HepG2 (cell line): Measurements from ENCODE around the gene ACTG2. TPM values are rescaled to one million over a fixed set of nuclear protein-coding genes. Genes with fewer than 3 reads are reported as not detected.

Experiments used
- ATAC-seq: fragments of 200-7000 bp; cut with Tn5 transposase; 3 replicates; pipeline ENCODE4 v1.9.1; 2020; ENCODE audit warnings: mild to moderate bottlenecking, moderate library complexity
- BruUV-seq: library from RNA; stranded (reverse); fragments of 400-500 nt; replicated peaks from 2 replicates; lab custom pipeline; 2021; lab: Mats Ljungman, UMichigan
- CTCF ChIA-PET: fragments of 300-600 bp; formaldehyde crosslinking; extraction: SDS; loops from one replicate; lab custom pipeline; 2021; ENCODE audit warnings: low total read pairs, inconsistent platforms, low intra/inter-chr PET ratio; lab: Yijun Ruan, JAX
- POLR2A ChIA-PET: fragments of 350-600 bp; sonication (Branson Sonifier 250); formaldehyde crosslinking; loops from one replicate; lab custom pipeline; 2020; ENCODE audit warnings: antibody characterized with exemption, inconsistent platforms; lab: Yijun Ruan, JAX
- DNase-seq: peaks from one replicate; pipeline ENCODE4 v3.0.0-alpha.2; 2015; ENCODE audit warnings: low spot score
- FAIRE-seq: peaks from 3 replicates; lab custom pipeline; 2011; peaks lifted over from hg19 to GRCh38; lab: Jason Lieb, UNC
- H2AFZ ChIP-seq: one replicate; pipeline ENCODE4 v1.6.1; 2011; ENCODE audit warnings: low read length, inconsistent platforms
- H3K27ac ChIP-seq: fragments of 300-600 bp; 3 replicates; pipeline ENCODE4 v1.8.0; 2011; ENCODE audit warnings: mixed run types, mild to moderate bottlenecking, mixed read lengths, low read length, inconsistent platforms; ENCODE audit not compliant: insufficient read depth; ENCODE audit errors: extremely low read length
- H3K27me3 ChIP-seq, 2 experiments: fragments of 200-600 bp in 1 of 2; 2 replicates in 1 of 2; 3 replicates in 1 of 2; pipeline versions ENCODE4 v1.6.0 to v1.8.0; 2011; ENCODE audit warnings: low read length in 2 of 2, mild to moderate bottlenecking in 2 of 2, moderate library complexity in 2 of 2, inconsistent platforms in 1 of 2; ENCODE audit not compliant: insufficient read depth in 2 of 2, control insufficient read depth in 1 of 2
- H3K36me3 ChIP-seq, 2 experiments: fragments of 200-600 bp in 1 of 2; replicated peaks in 1 of 2; 2 replicates in 1 of 2; 3 replicates in 1 of 2; pipeline versions ENCODE4 v1.5.1 to v1.8.0; 2011; ENCODE audit warnings: low read length in 2 of 2, inconsistent platforms in 1 of 2; ENCODE audit not compliant: insufficient read depth in 2 of 2, control insufficient read depth in 1 of 2
- H3K4me1 ChIP-seq: 2 replicates; pipeline ENCODE4 v1.5.1; 2012; ENCODE audit warnings: low read length, inconsistent platforms; ENCODE audit not compliant: insufficient read depth
- H3K4me2 ChIP-seq: 2 replicates; pipeline ENCODE4 v1.6.0; 2011; ENCODE audit warnings: low read depth, low read length, inconsistent platforms
- H3K4me3 ChIP-seq, 3 experiments: fragments of 200-600 bp in 1 of 3; sonication (generic), shearing (Covaris generic) in 1 of 3; replicated peaks in 1 of 3; 2 replicates each; pipeline ENCODE4 v1.5.1; 2011 to 2016; ENCODE audit warnings: low read length in 3 of 3, inconsistent platforms in 2 of 3, low read depth in 2 of 3, mild to moderate bottlenecking in 2 of 3, control low read depth in 1 of 3, mixed read lengths in 1 of 3; ENCODE audit not compliant: insufficient read depth in 1 of 3
- H3K79me2 ChIP-seq: one replicate; pipeline ENCODE4 v1.6.1; 2011; ENCODE audit warnings: low read length, inconsistent platforms; ENCODE audit not compliant: insufficient read depth
- H3K9ac ChIP-seq: 2 replicates; pipeline ENCODE4 v1.6.0; 2011; ENCODE audit warnings: mild to moderate bottlenecking, low read depth, low read length, inconsistent platforms; ENCODE audit not compliant: insufficient read depth
- H3K9me3 ChIP-seq: 2 replicates; pipeline ENCODE4 v1.5.1; 2012; ENCODE audit warnings: mild to moderate bottlenecking, low read length
- H4K20me1 ChIP-seq: 2 replicates; pipeline ENCODE4 v1.6.0; 2011; ENCODE audit warnings: inconsistent platforms, mild to moderate bottlenecking, low read length, moderate library complexity; ENCODE audit not compliant: insufficient read depth
- ARNT2 ChIP-seq: sonication (generic); formaldehyde crosslinking; IDR thresholded peaks from 2 replicates; pipeline ENCODE4 v1.8.0; 2022; ENCODE audit warnings: mild to moderate bottlenecking, low read depth, missing genetic modification reagents, moderate library complexity
- BCL6 ChIP-seq: IDR thresholded peaks from 2 replicates; pipeline ENCODE4 v1.6.1; 2016; ENCODE audit warnings: missing genetic modification reagents, missing compliant biosample characterization
- EP300 ChIP-seq, 3 experiments: sonication (generic) in 1 of 3; formaldehyde crosslinking in 1 of 3; IDR thresholded peaks; 2 replicates each; pipeline versions ENCODE4 v1.5.1 to v1.6.1; 2011 to 2020; ENCODE audit warnings: low read depth in 2 of 3, low read length in 2 of 3, borderline replicate concordance in 1 of 3, improper control_type of control experiment in 1 of 3, mild to moderate bottlenecking in 1 of 3, missing genetic modification reagents in 1 of 3, moderate library complexity in 1 of 3
- FOXK2 ChIP-seq: fragments of 450-650 bp; IDR thresholded peaks from 2 replicates; pipeline ENCODE4 v1.6.1; 2016
- HNRNPL ChIP-seq: fragments of 200-400 bp; formaldehyde crosslinking; IDR thresholded peaks from 2 replicates; pipeline ENCODE4 v1.6.1; 2017; ENCODE audit warnings: mild to moderate bottlenecking, low read depth, low read length
- MTA3 ChIP-seq: sonication (generic); formaldehyde crosslinking; IDR thresholded peaks from 2 replicates; pipeline ENCODE4 v1.4.0; 2020; ENCODE audit warnings: missing genetic modification reagents
- NPAS2 ChIP-seq: sonication (generic); formaldehyde crosslinking; IDR thresholded peaks from 2 replicates; pipeline ENCODE4 v1.8.0; 2022; ENCODE audit warnings: mild to moderate bottlenecking, missing genetic modification reagents, borderline replicate concordance
- NR2F2 ChIP-seq: IDR thresholded peaks from 2 replicates; pipeline ENCODE4 v1.6.1; 2012; ENCODE audit warnings: low read depth, inconsistent platforms, borderline replicate concordance
- ONECUT2 ChIP-seq: sonication (generic); formaldehyde crosslinking; IDR thresholded peaks from 2 replicates; pipeline ENCODE4 v1.4.0; 2020; ENCODE audit warnings: missing genetic modification reagents
- PAWR ChIP-seq: sonication (generic); formaldehyde crosslinking; IDR thresholded peaks from 2 replicates; pipeline ENCODE4 v1.4.0; 2020; ENCODE audit warnings: missing genetic modification reagents, mild to moderate bottlenecking, borderline replicate concordance
- SNAPC2 ChIP-seq: sonication (generic); formaldehyde crosslinking; IDR thresholded peaks from 2 replicates; pipeline ENCODE4 v1.8.1; 2022; ENCODE audit warnings: mild to moderate bottlenecking, missing genetic modification reagents
- TEAD3 ChIP-seq: optimal IDR thresholded peaks from 2 replicates; pipeline ENCODE3; 2016; ENCODE audit warnings: borderline replicate concordance
- ZNF326 ChIP-seq: sonication (generic); formaldehyde crosslinking; IDR thresholded peaks from 2 replicates; pipeline ENCODE4 v1.4.0; 2020; ENCODE audit warnings: missing genetic modification reagents, borderline replicate concordance
- ZNF558 ChIP-seq: sonication (generic); formaldehyde crosslinking; IDR thresholded peaks from 2 replicates; pipeline ENCODE4 v1.9.0; 2022; ENCODE audit warnings: mild to moderate bottlenecking, missing genetic modification reagents, borderline replicate concordance
- WGBS: methylation state at CpG from one replicate; pipeline ENCODE4 v1.1.6; 2017; ENCODE audit warnings: low lambda C conversion rate; 5-methylcytosine and 5-hydroxymethylcytosine counted together
- in situ Hi-C: cut with HindIII; loops from 2 replicates; pipeline ENCODE4 v1.10.0; 2017; ENCODE audit warnings: low pct_unique_long_range_greater_than_20kb; ENCODE audit not compliant: extremely low pct_ligation_motif_present
- intact Hi-C: fragments of 100-400 bp; cut with micrococcal nuclease; formaldehyde crosslinking; loops from one replicate; pipeline ENCODE4 v1.10.0; 2022; ENCODE audit not compliant: unreplicated experiment
- polyA plus RNA-seq, 8 experiments: library from polyadenylated mRNA; depleted of rRNA in 3 of 8; stranded (reverse) in 7 of 8; unstranded in 1 of 8; fragments of >200 nt; fragmentation: Illumina TruSeq in 4 of 8; extraction: Trizol in 4 of 8; gene quantifications; 2 replicates each; pipeline versions ENCODE4 v1.2.1 to v1.2.3, GENCODE V29; 2011 to 2016; ENCODE audit warnings: low read depth in 4 of 8, missing spikeins in 1 of 8, mixed read lengths in 1 of 8; ENCODE audit not compliant: insufficient read depth in 1 of 8
- total RNA-seq, 5 experiments: library from RNA; depleted of rRNA; stranded (reverse); fragments of >200 nt; fragmentation: Illumina TruSeq; extraction: Trizol; gene quantifications; 2 replicates each; pipeline ENCODE4 v1.2.3, GENCODE V29; 2016; ENCODE audit warnings: low read depth in 1 of 5
- TF ChIP-seq, protein P1 (sequence below): sonication (generic); formaldehyde crosslinking; IDR thresholded peaks from 2 replicates; pipeline ENCODE4 v1.5.0; 2020; ENCODE audit warnings: missing genetic modification reagents
- TF ChIP-seq, protein P2 (sequence below): sonication (generic); formaldehyde crosslinking; IDR thresholded peaks from 2 replicates; pipeline ENCODE4 v1.4.0; 2020; ENCODE audit warnings: mild to moderate bottlenecking, missing genetic modification reagents, borderline replicate concordance
- TF ChIP-seq, protein P3 (sequence below), 2 experiments: IDR thresholded peaks; 2 replicates each; pipeline ENCODE4 v1.6.1; 2011 to 2012; ENCODE audit warnings: low read length in 2 of 2, borderline replicate concordance in 1 of 2, low read depth in 1 of 2, mild to moderate bottlenecking in 1 of 2, moderate library complexity in 1 of 2

The ACTG2 gene
- total and polyA plus RNA-seq, 2 of the 13 experiments (the other 11 are each of a cell fraction or from before 2014, with no cell fraction given), result 0.13 TPM; not detected in 1

DNA sequence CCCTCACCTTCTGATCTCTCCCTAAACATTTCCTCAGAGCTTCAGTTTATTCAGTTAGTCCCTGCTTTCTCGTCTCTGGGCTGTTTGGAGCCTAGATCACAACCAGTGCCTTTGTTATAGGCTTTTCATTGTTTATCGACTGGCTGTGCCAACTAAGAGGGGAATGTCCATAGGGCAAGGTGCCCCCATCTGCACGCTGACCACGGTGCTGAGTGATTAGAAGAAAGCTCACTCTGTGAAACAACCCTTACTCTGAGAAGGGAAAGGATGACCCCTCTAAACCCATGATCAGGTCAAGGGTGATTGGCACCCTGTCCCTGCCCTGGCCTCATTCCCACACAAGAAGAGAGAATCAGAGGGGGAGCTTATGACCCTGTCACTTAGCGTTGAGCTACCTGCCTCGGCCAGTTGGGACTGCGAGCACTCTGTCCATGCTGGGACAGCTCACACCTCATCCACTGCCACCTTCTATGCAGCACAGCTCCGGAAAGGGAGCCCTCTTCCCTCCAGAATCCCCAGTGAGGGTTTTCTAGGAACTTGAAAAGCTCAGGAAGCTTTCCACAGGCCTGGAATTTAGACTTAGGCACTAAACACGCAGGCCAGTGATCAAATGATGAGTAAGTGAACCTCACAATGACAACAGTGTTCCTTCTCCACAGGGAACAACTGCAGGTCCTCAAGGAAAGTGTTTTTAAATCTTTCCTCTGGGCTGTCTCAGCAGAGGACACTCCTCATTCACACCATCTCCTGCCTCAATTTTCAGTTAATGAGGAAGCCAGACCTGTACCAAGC is 2.3 kb upstream of the ACTG2 start:
- no peak overlapping the region for H3K27ac ChIP-seq
- peak; percentile 84 for ATAC-seq
- H3K27me3 ChIP-seq, result peaks cover 0 to 46% of the 10 kb centered on the region in 2 experiments
- intact Hi-C loops (no loop called here), in situ Hi-C loops (no loop called here)
- DNase-seq, result peak; percentile 19
- peak overlapping the region; percentile 9; the same call in 1 of the 2 replicates for H3K9ac ChIP-seq
- ChIA-PET CTCF (no interaction called here), POLR2A (interaction anchor here (0.9 to 1.4 kb wide), 2 partner anchors 37 to 62 kb away, joined by 3 to 5 read pairs; partner anchors contain the start of genes DGUOK and STAMBP)
- peaks cover 12% of the 10 kb centered on the region for H3K4me1 ChIP-seq
- 0% methylated on average over 9 of the region's 9 CpGs for WGBS
- H3K36me3 ChIP-seq, result no peaks in the 10 kb centered on the region
- H4K20me1 ChIP-seq, result no peaks in the 10 kb centered on the region
- H3K9me3 ChIP-seq, result no peaks in the 10 kb centered on the region
- peak; percentile 61 for FAIRE-seq
- no peaks in the 10 kb centered on the region for H3K79me2 ChIP-seq
- BruUV-seq, result no TSS peak
- peak overlapping the region; percentile 43; the same call in 1 of the 2 replicates for H3K4me2 ChIP-seq
- H3K4me3 ChIP-seq, result 0 out of 6 replicates have a peak overlapping the region, but pooled peaks of 1 of the 3 experiments have one; percentile 0
- H2AFZ ChIP-seq, result no peak overlapping the region
- no peak for TF ChIP-seq SNAPC2 (CRISPR knock-in tag)
- TF ChIP-seq, protein P1, sequence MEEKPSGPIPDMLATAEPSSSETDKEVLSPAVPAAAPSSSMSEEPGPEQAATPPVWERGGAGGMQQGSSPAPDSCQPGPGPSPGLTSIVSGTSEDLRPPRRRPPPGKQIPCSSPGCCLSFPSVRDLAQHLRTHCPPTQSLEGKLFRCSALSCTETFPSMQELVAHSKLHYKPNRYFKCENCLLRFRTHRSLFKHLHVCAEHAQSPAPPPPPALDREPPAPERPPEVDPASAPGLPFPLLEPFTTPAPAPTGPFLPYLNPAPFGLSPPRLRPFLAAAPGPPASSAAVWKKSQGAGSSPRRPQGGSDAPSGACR, result no peak
- peak; percentile 83; the same call in 1 of the 2 replicates for TF ChIP-seq HNRNPL
- TF ChIP-seq, protein P2, sequence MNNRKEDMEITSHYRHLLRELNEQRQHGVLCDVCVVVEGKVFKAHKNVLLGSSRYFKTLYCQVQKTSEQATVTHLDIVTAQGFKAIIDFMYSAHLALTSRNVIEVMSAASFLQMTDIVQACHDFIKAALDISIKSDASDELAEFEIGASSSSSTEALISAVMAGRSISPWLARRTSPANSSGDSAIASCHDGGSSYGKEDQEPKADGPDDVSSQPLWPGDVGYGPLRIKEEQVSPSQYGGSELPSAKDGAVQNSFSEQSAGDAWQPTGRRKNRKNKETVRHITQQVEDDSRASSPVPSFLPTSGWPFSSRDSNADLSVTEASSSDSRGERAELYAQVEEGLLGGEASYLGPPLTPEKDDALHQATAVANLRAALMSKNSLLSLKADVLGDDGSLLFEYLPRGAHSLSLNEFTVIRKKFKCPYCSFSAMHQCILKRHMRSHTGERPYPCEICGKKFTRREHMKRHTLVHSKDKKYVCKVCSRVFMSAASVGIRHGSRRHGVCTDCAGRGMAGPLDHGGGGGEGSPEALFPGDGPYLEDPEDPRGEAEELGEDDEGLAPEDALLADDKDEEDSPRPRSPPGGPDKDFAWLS (CRISPR knock-in tag), result no peak
- TF ChIP-seq MTA3 (CRISPR knock-in tag), result no peak
- no peak for TF ChIP-seq ONECUT2 (CRISPR knock-in tag)
- TF ChIP-seq, protein P3, sequence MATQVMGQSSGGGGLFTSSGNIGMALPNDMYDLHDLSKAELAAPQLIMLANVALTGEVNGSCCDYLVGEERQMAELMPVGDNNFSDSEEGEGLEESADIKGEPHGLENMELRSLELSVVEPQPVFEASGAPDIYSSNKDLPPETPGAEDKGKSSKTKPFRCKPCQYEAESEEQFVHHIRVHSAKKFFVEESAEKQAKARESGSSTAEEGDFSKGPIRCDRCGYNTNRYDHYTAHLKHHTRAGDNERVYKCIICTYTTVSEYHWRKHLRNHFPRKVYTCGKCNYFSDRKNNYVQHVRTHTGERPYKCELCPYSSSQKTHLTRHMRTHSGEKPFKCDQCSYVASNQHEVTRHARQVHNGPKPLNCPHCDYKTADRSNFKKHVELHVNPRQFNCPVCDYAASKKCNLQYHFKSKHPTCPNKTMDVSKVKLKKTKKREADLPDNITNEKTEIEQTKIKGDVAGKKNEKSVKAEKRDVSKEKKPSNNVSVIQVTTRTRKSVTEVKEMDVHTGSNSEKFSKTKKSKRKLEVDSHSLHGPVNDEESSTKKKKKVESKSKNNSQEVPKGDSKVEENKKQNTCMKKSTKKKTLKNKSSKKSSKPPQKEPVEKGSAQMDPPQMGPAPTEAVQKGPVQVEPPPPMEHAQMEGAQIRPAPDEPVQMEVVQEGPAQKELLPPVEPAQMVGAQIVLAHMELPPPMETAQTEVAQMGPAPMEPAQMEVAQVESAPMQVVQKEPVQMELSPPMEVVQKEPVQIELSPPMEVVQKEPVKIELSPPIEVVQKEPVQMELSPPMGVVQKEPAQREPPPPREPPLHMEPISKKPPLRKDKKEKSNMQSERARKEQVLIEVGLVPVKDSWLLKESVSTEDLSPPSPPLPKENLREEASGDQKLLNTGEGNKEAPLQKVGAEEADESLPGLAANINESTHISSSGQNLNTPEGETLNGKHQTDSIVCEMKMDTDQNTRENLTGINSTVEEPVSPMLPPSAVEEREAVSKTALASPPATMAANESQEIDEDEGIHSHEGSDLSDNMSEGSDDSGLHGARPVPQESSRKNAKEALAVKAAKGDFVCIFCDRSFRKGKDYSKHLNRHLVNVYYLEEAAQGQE (IDR thresholded peaks at IDR 0.05; ENCODE audit: borderline replicate concordance in 1 of 2, low read depth in 1 of 2, low read length in 2 of 2), result peak in 1 of 2 experiments; percentile 86; a peak in 3 of 4 replicates
- TF ChIP-seq ZNF326 (CRISPR knock-in tag), result no peak
- TF ChIP-seq ARNT2 (CRISPR knock-in tag), result no peak
- TF ChIP-seq NR2F2, result 0 out of 2 replicates have a peak, but pooled peaks have one; percentile 11
- no peak for TF ChIP-seq NPAS2 (CRISPR knock-in tag)
- TF ChIP-seq FOXK2, result no peak
- no peak for TF ChIP-seq ZNF558
- TF ChIP-seq BCL6 (CRISPR knock-in tag), result peak; percentile 74
- TF ChIP-seq PAWR, result no peak
- TF ChIP-seq TEAD3 (CRISPR knock-in tag), result peak; percentile 27
- peak in 1 of 2 experiments; percentile 35; a peak in 1 of 4 replicates for TF ChIP-seq EP300 (IDR thresholded peaks at IDR 0.05; ENCODE audit: low read depth in 2 of 2, low read length in 2 of 2)
- no peak for TF ChIP-seq EP300 (CRISPR knock-in tag; IDR thresholded peaks at IDR 0.05; ENCODE audit: borderline replicate concordance)
